K562 (cell line): ENCODE data around the gene GNAI2. TPM values are rescaled to one million over a fixed set of nuclear protein-coding genes. Genes with fewer than 3 reads are reported as not detected.
A peak's percentile ranks its signal among the peaks of the same experiment; 100 is the strongest.

Source experiments
- CBFA2T3 ChIP-seq: fragments of 450-650 bp; IDR thresholded peaks from 2 replicates; pipeline ENCODE4 v1.6.1; 2017
- CTCF ChIP-seq, 3 experiments: IDR thresholded peaks in 2 of 3; conservative IDR thresholded peaks in 1 of 3; 2 replicates each; pipeline ENCODE4 v1.5.1; 2011 to 2012; ENCODE audit warnings: low read length in 3 of 3, mild to moderate bottlenecking in 3 of 3, control low read depth in 2 of 3, improper control_type of control experiment in 1 of 3, inconsistent platforms in 1 of 3, low read depth in 1 of 3, mixed read lengths in 1 of 3, moderate library complexity in 1 of 3; ENCODE audit not compliant: insufficient read depth in 2 of 3
- DNMT1 ChIP-seq: fragments of 450-650 bp; IDR thresholded peaks from 2 replicates; pipeline ENCODE4 v1.6.1; 2016; ENCODE audit warnings: antibody characterized with exemption, mild to moderate bottlenecking
- GABPB1 ChIP-seq: sonication (generic); formaldehyde crosslinking; IDR thresholded peaks from 2 replicates; pipeline ENCODE4 v1.8.0; 2022; ENCODE audit warnings: mild to moderate bottlenecking, missing genetic modification reagents
- MBD1 ChIP-seq: fragments of 250-450 bp; sonication (Bioruptor Pico); IDR thresholded peaks from 2 replicates; pipeline ENCODE4 v1.8.0; 2022; ENCODE audit warnings: inconsistent platforms
- MNT ChIP-seq, 2 experiments: fragments of 450-650 bp; conservative IDR thresholded peaks; 2 replicates each; pipeline ENCODE4 v1.6.1; 2017; ENCODE audit warnings: mild to moderate bottlenecking in 2 of 2, moderate library complexity in 2 of 2
- MYBL2 ChIP-seq, 2 experiments: fragments of 450-650 bp in 1 of 2; sonication (generic) in 1 of 2; formaldehyde crosslinking in 1 of 2; IDR thresholded peaks; 2 replicates each; pipeline versions ENCODE4 v1.6.1 to v1.8.1; 2017 to 2022; ENCODE audit warnings: borderline replicate concordance in 1 of 2, inconsistent platforms in 1 of 2, low read depth in 1 of 2, mild to moderate bottlenecking in 1 of 2, missing genetic modification reagents in 1 of 2, moderate library complexity in 1 of 2
- NRF1 ChIP-seq, 2 experiments: fragments of 450-650 bp; IDR thresholded peaks in 1 of 2; conservative IDR thresholded peaks in 1 of 2; 2 replicates each; pipeline ENCODE4 v1.6.1; 2014; ENCODE audit warnings: mild to moderate bottlenecking in 2 of 2
- RBM25 ChIP-seq: fragments of 200-400 bp; formaldehyde crosslinking; IDR thresholded peaks from 2 replicates; pipeline ENCODE4 v1.6.1; 2018; ENCODE audit warnings: low read length, low read depth, moderate library complexity; ENCODE audit not compliant: severe bottlenecking
- SAP30 ChIP-seq: fragments of 200-600 bp; sonication (generic); IDR thresholded peaks from 2 replicates; pipeline ENCODE4 v1.6.1; 2012; ENCODE audit warnings: borderline replicate concordance, low read depth, mild to moderate bottlenecking, moderate library complexity, low read length, control low read depth, inconsistent platforms; ENCODE audit not compliant: insufficient read depth, poor library complexity, severe bottlenecking
- ZBTB1 ChIP-seq: sonication (generic); formaldehyde crosslinking; IDR thresholded peaks from 2 replicates; pipeline ENCODE4 v1.8.1; 2023; ENCODE audit warnings: missing genetic modification reagents, low read depth, mild to moderate bottlenecking, borderline replicate concordance
- ZBTB34 ChIP-seq: fragments of 250-450 bp; sonication (Bioruptor Pico); IDR thresholded peaks from 2 replicates; pipeline ENCODE4 v1.8.0; 2021; ENCODE audit warnings: mild to moderate bottlenecking, moderate library complexity
- ZNF280A ChIP-seq: fragments of 450-650 bp; IDR thresholded peaks from 2 replicates; pipeline ENCODE4 v1.6.1; 2018; ENCODE audit warnings: mild to moderate bottlenecking, low read depth; ENCODE audit not compliant: partially characterized antibody
- ZNF561 ChIP-seq: fragments of 450-650 bp; formaldehyde crosslinking; conservative IDR thresholded peaks from 2 replicates; pipeline ENCODE4 v1.4.0; 2020; ENCODE audit warnings: mild to moderate bottlenecking, moderate library complexity
- ZSCAN32 ChIP-seq: fragments of 450-650 bp; formaldehyde crosslinking; IDR thresholded peaks from 2 replicates; pipeline ENCODE4 v1.4.0; 2020; ENCODE audit warnings: mild to moderate bottlenecking, moderate library complexity
- polyA plus RNA-seq, 8 experiments: library from polyadenylated mRNA; depleted of rRNA in 4 of 8; stranded (reverse) in 5 of 8; unstranded in 3 of 8; fragments of >200 nt; fragmentation: Nextera tagmentation in 2 of 8; fragmentation: Illumina TruSeq in 1 of 8; extraction: Ambion mirVana in 2 of 8; extraction: Trizol in 1 of 8; gene quantifications; 2 replicates each; pipeline versions ENCODE4 v1.2.1 to v1.2.3, GENCODE V29; 2011 to 2014; ENCODE audit warnings: inconsistent platforms in 1 of 8, missing spikeins in 1 of 8
- total RNA-seq, 7 experiments: library from RNA; depleted of rRNA in 6 of 7; stranded (reverse); fragments of >200 nt in 6 of 7; fragmentation: Illumina TruSeq in 2 of 7; extraction: Trizol in 2 of 7; gene quantifications; 2 replicates each; pipeline versions ENCODE4 v1.2.1 to v1.2.3, GENCODE V29; 2011 to 2021; ENCODE audit warnings: low replicate concordance in 1 of 7

The GNAI2 gene
- total and polyA plus RNA-seq, 9 of the 15 experiments (the other 6 are each of a cell fraction or from before 2014, with no cell fraction given) = 1.1 to 72.2 (median 42.7) TPM

- TF ChIP-seq MBD1 (CRISPR knock-in tag) (no peak), MNT (conservative IDR thresholded peaks at IDR 0.05) (peak in 1 of 2 experiments; percentile 60; a peak in 1 of 4 replicates), ZSCAN32 (CRISPR knock-in tag) (no peak), DNMT1 (no peak), NRF1 (conservative IDR thresholded peaks at IDR 0.05 in 1 of 2, IDR thresholded peaks at IDR 0.05 in 1 of 2) (0 out of 4 replicates have a peak, but pooled peaks of 1 of the 2 experiments have one; percentile 34), ZNF561 (CRISPR knock-in tag) (no peak), MYBL2 (IDR thresholded peaks at IDR 0.05; ENCODE audit: low read depth) (no peak), MYBL2 (CRISPR knock-in tag; IDR thresholded peaks at IDR 0.05; ENCODE audit: borderline replicate concordance) (no peak), ZBTB1 (CRISPR knock-in tag) (no peak), CBFA2T3 (no peak; the same call in 1 of the 2 replicates), RBM25 (no peak), GABPB1 (peak; percentile 76; the same call in 1 of the 2 replicates), SAP30 (peak; percentile 66), ZBTB34 (CRISPR knock-in tag) (no peak), ZNF280A (no peak), CTCF (IDR thresholded peaks at IDR 0.05 in 2 of 3, conservative IDR thresholded peaks at IDR 0.05 in 1 of 3; ENCODE audit: insufficient read depth in 2 of 3, low read depth in 1 of 3, low read length in 3 of 3) (peak in 1 of 3 experiments; percentile 14; a peak in 1 of 6 replicates)
Measured at GRCh38 chr3:50246517-50246954, 10.5 kb downstream of the GNAI2 start (continued).
